Measurements from ENCODE around the gene EXOC2.

- TF ChIP-seq POLR2A (IDR thresholded peaks at IDR 0.05; ENCODE audit: borderline replicate concordance, extremely low read depth, insufficient read depth, insufficient read length) (no peak), ZNF274 (IDR thresholded peaks at IDR 0.05; ENCODE audit: low read depth, low read length) (no peak), CTCF (IDR thresholded peaks at IDR 0.05 in 2 of 3, conservative IDR thresholded peaks at IDR 0.05 in 1 of 3; ENCODE audit: borderline replicate concordance in 1 of 3, insufficient read depth in 1 of 3, low read depth in 2 of 3, low read length in 2 of 3) (no peak), RAD21 (IDR thresholded peaks at IDR 0.05; ENCODE audit: low read depth) (no peak), POLR2AphosphoS5 (IDR thresholded peaks at IDR 0.05; ENCODE audit: low read depth, low read length) (no peak), EZH2 (IDR thresholded peaks at IDR 0.05) (no peak), SP1 (IDR thresholded peaks at IDR 0.05; ENCODE audit: low read depth) (no peak), MAX (IDR thresholded peaks at IDR 0.05) (no peak), FOSL1 (IDR thresholded peaks at IDR 0.05; ENCODE audit: low read depth) (no peak), REST (IDR thresholded peaks at IDR 0.05; ENCODE audit: low read depth) (no peak), EZH2phosphoT487 (IDR thresholded peaks at IDR 0.05; ENCODE audit: borderline replicate concordance) (no peak), ELF1 (IDR thresholded peaks at IDR 0.05; ENCODE audit: borderline replicate concordance, low read depth) (no peak), EGR1 (IDR thresholded peaks at IDR 0.05; ENCODE audit: low read depth) (no peak), SRF (IDR thresholded peaks at IDR 0.05; ENCODE audit: low read depth) (no peak)
Observed at GRCh38 chr6:439641-440167, 253.2 kb downstream of the EXOC2 start.

Data from HCT116 (cell line).